Transverse colon (tissue), 4 donors: ENCODE measurements around the gene ATP12A. TPM values are rescaled to one million over a fixed set of nuclear protein-coding genes. Genes with fewer than 3 reads are reported as not detected.

ENCODE experiments used
- DNase-seq: peaks from one replicate; pipeline ENCODE4 v3.0.0-alpha.2; 2019
- H3K27ac ChIP-seq, 4 donors: fragments of 200-600 bp; sonication (generic); 2 replicates each; pipeline ENCODE4 v1.5.1; 2016 to 2018; ENCODE audit warnings: inconsistent platforms in 4 of 4
- H3K27me3 ChIP-seq: fragments of 200-600 bp; sonication (generic); 2 replicates; pipeline ENCODE4 v1.5.1; 2017; ENCODE audit warnings: inconsistent platforms
- H3K36me3 ChIP-seq, 4 donors: fragments of 200-600 bp; sonication (generic); 2 replicates each; pipeline ENCODE4 v1.5.1; 2017 to 2019; ENCODE audit warnings: inconsistent platforms in 4 of 4
- H3K4me1 ChIP-seq, 4 donors: fragments of 200-600 bp; sonication (generic); 2 replicates each; pipeline ENCODE4 v1.5.1; 2017 to 2020; ENCODE audit warnings: inconsistent platforms in 4 of 4
- H3K4me3 ChIP-seq, 4 donors: fragments of 200-600 bp; sonication (generic); 1 replicate in 1 of 4; 2 replicates in 3 of 4; pipeline versions ENCODE4 v1.5.1 to v1.6.1; 2017 to 2019; ENCODE audit warnings: inconsistent platforms in 4 of 4
- H3K9me3 ChIP-seq, 2 donors: fragments of 200-600 bp; sonication (generic); 2 replicates each; pipeline ENCODE4 v1.5.1; 2017 to 2019; ENCODE audit warnings: inconsistent platforms in 2 of 2
- CTCF ChIP-seq, 5 experiments: fragments of 200-600 bp in 3 of 5; fragments of 450-650 bp in 2 of 5; sonication (generic) in 3 of 5; IDR thresholded peaks; 1 replicate in 2 of 5; 2 replicates in 3 of 5; pipeline ENCODE4 v1.5.1; 2016 to 2017; ENCODE audit warnings: antibody characterized with exemption in 5 of 5, inconsistent platforms in 3 of 5, mild to moderate bottlenecking in 2 of 5, moderate library complexity in 1 of 5
- EP300 ChIP-seq: sonication (generic); formaldehyde crosslinking; IDR thresholded peaks from one replicate; pipeline ENCODE4 v1.6.1; 2017; ENCODE audit warnings: antibody characterized with exemption, low read depth
- POLR2A ChIP-seq: fragments of 450-650 bp; IDR thresholded peaks from one replicate; pipeline ENCODE4 v1.6.1; 2016; ENCODE audit warnings: antibody characterized with exemption, mild to moderate bottlenecking, moderate library complexity
- POLR2AphosphoS5 ChIP-seq, 3 donors: sonication (generic); formaldehyde crosslinking; IDR thresholded peaks; one replicate each; pipeline ENCODE4 v1.6.1; 2016; ENCODE audit warnings: antibody characterized with exemption in 3 of 3
- WGBS, 2 donors: methylation state at CpG; one replicate each; pipeline ENCODE4 v1.1.5; 2018; ENCODE audit warnings: low coverage in 1 of 2; 5-methylcytosine and 5-hydroxymethylcytosine counted together
- in situ Hi-C, 4 donors: fragments of 200-750 bp; cut with MboI; loops; one replicate each; pipeline versions ENCODE4 v1.15.0 to v1.15.1; 2017; ENCODE audit warnings: low sequenced_read_pairs in 3 of 4, low pct_ligation_motif_present in 1 of 4, low pct_unique_long_range_greater_than_20kb in 1 of 4
- intact Hi-C: fragments of 100-400 bp; cut with DNase I; formaldehyde crosslinking; loops from one replicate; pipeline ENCODE4 v1.15.1; 2023; ENCODE audit warnings: low total_unique reads
- total RNA-seq, 4 donors: library from RNA; depleted of rRNA; stranded (reverse); fragments of >200 nt; gene quantifications; one replicate each; pipeline ENCODE4 v1.1.0, GENCODE V29; 2016

Gene ATP12A
- total RNA-seq, 4 donors from 2014 or later = 0.14 TPM; not detected in 3

DNA sequence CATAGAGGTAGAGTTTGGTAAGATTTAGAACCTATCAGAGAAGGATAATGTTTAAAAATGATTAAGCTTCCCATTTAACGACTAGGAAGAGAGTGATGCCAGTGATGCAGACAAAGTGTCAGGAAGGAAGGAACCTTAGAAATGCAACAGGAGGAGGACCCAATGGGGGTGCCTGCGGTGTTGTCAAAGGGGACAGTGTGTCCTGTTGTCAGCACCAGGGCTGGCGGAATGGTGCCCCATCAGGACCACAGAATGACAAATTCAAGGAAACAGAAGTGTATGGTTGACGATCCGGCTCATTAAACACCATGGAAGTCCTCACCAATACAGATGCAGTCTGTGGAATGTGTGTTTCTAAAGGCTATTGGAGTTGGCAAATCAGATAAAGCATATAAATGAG, 19.3 kb downstream of the ATP12A start:
- Histone ChIP-seq H3K27ac (no peak overlapping the region), H3K9me3 (no peaks in the 10 kb centered on the region), H3K4me1 (no peaks in the 10 kb centered on the region), H3K4me3 (no peak overlapping the region), H3K27me3 (peaks cover 4% of the 10 kb centered on the region), H3K36me3 (no peaks in the 10 kb centered on the region)
- intact Hi-C loops (no loop called here), in situ Hi-C loops (loop anchor here in 1 of 4 donors (25.0 kb wide), 1 partner anchor 288 kb away; no protein-coding TSS in a partner anchor)
- WGBS, 2 donors = 79 to 96% methylated on average over 4 to 5 of the region's 5 CpGs
- no peak for TF ChIP-seq EP300
- TF ChIP-seq CTCF (IDR thresholded peaks at IDR 0.05) = no peak
- TF ChIP-seq POLR2AphosphoS5 (IDR thresholded peaks at IDR 0.05) = no peak
- no peak for TF ChIP-seq POLR2A
- no peak for DNase-seq

DNA sequence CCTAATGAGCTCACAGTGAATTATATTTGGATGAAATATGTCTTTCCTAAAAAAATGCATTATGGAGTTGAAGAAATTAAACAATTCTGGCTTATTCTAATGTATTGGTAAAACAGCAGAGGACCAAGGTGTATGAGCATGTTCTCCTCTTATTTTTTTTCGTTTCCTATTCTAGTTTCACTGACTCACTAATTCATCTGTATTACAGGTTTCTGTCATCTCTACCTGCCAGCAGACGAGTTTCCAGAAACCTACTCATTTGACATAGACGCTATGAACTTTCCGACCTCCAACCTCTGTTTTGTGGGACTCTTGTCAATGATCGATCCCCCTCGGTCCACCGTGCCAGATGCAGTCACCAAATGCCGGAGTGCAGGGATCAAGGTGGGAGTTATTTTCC, 20.3 kb downstream of the ATP12A start:
- no peaks in the 10 kb centered on the region for H3K9me3 ChIP-seq
- 29 to 80% methylated on average over 1 to 8 of the region's 8 CpGs for WGBS, 2 donors
- DNase-seq = no peak
- H3K4me1 ChIP-seq = no peaks in the 10 kb centered on the region
- in situ Hi-C loops (no loop called here), intact Hi-C loops (no loop called here)
- H3K36me3 ChIP-seq = no peaks in the 10 kb centered on the region
- H3K4me3 ChIP-seq = no peak overlapping the region
- H3K27ac ChIP-seq = no peak overlapping the region
- no peak for TF ChIP-seq POLR2A
- TF ChIP-seq CTCF (IDR thresholded peaks at IDR 0.05) = no peak
- no peak for TF ChIP-seq EP300
- no peak for TF ChIP-seq POLR2AphosphoS5 (IDR thresholded peaks at IDR 0.05)
- peaks cover 4% of the 10 kb centered on the region for H3K27me3 ChIP-seq

DNA sequence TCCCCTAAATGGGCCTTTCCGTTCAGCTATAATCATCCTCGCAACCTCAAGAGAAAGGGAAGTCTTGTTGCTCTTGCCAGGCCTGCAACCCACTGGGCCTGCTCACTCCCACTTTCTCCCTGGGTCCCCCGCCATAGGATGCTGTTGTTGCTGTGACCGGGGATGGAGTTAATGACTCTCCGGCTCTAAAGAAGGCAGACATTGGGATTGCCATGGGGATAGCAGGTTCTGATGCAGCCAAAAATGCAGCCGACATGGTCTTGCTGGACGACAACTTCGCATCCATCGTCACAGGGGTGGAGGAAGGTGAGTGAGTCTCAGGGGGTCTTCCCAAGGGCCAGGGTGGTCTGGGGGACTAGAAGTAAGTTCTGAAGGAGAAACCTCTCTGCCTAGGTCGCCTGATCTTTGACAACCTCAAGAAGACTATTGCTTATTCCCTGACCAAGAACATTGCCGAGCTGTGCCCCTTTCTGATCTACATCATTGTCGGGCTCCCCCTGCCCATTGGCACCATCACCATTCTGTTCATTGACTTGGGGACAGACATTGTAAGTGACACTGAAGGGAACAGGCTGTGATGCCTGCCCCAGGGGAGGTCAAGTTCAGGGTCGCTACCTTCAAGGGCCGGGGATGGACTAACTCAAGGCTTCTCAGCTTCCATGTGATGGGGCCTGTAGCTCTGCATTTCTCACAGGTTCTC, 26.8 kb downstream of the ATP12A start:
- Histone ChIP-seq H3K9me3 (no peaks in the 10 kb centered on the region), H3K36me3 (no peaks in the 10 kb centered on the region), H3K4me3 (no peak overlapping the region), H3K27ac (no peak overlapping the region), H3K4me1 (no peaks in the 10 kb centered on the region), H3K27me3 (no peaks in the 10 kb centered on the region)
- TF ChIP-seq POLR2A (no peak), CTCF (IDR thresholded peaks at IDR 0.05) (no peak), POLR2AphosphoS5 (IDR thresholded peaks at IDR 0.05) (no peak), EP300 (no peak)
- no peak for DNase-seq
- intact Hi-C loops = no loop called here
- 90 to 96% methylated on average over 3 to 14 of the region's 14 CpGs for WGBS, 2 donors
- in situ Hi-C loops = no loop called here

DNA sequence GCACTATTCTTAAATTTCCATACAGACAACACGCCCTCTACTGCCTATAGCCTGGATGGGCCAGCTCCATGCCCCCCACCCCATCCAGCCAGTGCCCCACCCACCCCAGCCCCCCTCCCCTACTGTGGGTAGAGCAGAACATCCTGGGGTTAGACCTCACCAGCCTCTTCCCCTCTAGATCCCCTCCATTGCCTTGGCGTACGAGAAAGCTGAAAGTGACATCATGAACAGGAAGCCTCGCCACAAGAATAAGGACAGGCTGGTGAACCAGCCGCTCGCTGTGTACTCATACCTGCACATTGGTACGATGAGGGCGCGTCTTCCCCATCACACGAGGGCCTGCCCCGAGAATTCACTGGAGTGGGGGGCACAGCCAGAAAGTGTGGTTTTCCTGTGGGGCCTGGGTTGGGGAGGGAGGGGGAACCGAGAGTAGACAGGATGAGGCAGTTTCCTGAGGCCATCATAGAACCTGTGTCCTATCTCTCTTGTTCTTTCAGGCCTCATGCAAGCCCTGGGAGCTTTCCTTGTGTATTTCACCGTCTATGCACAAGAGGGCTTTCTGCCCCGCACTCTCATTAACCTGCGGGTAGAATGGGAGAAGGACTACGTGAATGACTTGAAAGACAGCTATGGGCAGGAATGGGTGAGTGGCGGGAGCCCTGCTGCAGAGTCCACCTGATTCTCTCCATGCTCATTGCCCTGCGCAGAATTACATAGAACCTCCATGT, 29.1 kb downstream of the ATP12A start:
- in situ Hi-C loops = no loop called here
- TF ChIP-seq POLR2AphosphoS5 (IDR thresholded peaks at IDR 0.05) (no peak), POLR2A (no peak), EP300 (no peak), CTCF (IDR thresholded peaks at IDR 0.05) (no peak)
- peak; percentile 20 for DNase-seq
- Histone ChIP-seq H3K4me1 (no peaks in the 10 kb centered on the region), H3K4me3 (no peak overlapping the region), H3K27ac (no peak overlapping the region), H3K36me3 (no peaks in the 10 kb centered on the region), H3K27me3 (no peaks in the 10 kb centered on the region), H3K9me3 (no peaks in the 10 kb centered on the region)
- 59 to 71% methylated on average over 3 to 18 of the region's 18 CpGs for WGBS, 2 donors
- intact Hi-C loops = no loop called here
